Liver (tissue), 9 donors: ENCODE measurements around the gene LPAR3. TPM values are rescaled to one million over a fixed set of nuclear protein-coding genes. Genes with fewer than 3 reads are reported as not detected.

ENCODE experiments used
- DNase-seq: peaks from one replicate; pipeline ENCODE4 v3.0.0-alpha.2; 2017; ENCODE audit warnings: low spot score
- H3K27ac ChIP-seq, 2 donors: one replicate each; pipeline ENCODE4 v1.7.0; 2013; ENCODE audit warnings: inconsistent platforms in 2 of 2, low read length in 2 of 2, control low read depth in 1 of 2, low read depth in 1 of 2, mild to moderate bottlenecking in 1 of 2
- H3K27me3 ChIP-seq, 4 donors: one replicate each; pipeline versions ENCODE4 v1.6.1 to v1.7.0; 2013; ENCODE audit warnings: low read length in 3 of 4, inconsistent platforms in 1 of 4, mild to moderate bottlenecking in 1 of 4, moderate library complexity in 1 of 4; ENCODE audit not compliant: control insufficient read depth in 4 of 4, insufficient read depth in 4 of 4
- H3K36me3 ChIP-seq, 4 donors: one replicate each; pipeline versions ENCODE4 v1.6.1 to v1.7.0; 2013; ENCODE audit warnings: low read length in 3 of 4, mild to moderate bottlenecking in 3 of 4, low read depth in 1 of 4, moderate library complexity in 1 of 4; ENCODE audit not compliant: control insufficient read depth in 4 of 4, insufficient read depth in 3 of 4
- H3K4me1 ChIP-seq, 4 donors: one replicate each; pipeline versions ENCODE4 v1.6.1 to v1.7.0; 2013; ENCODE audit warnings: low read length in 3 of 4, mild to moderate bottlenecking in 3 of 4, moderate library complexity in 1 of 4; ENCODE audit not compliant: control insufficient read depth in 4 of 4, insufficient read depth in 4 of 4
- H3K4me3 ChIP-seq, 3 donors: one replicate each; pipeline versions ENCODE4 v1.6.1 to v1.7.0; 2013; ENCODE audit warnings: low read length in 3 of 3, control low read depth in 1 of 3, low read depth in 1 of 3, mild to moderate bottlenecking in 1 of 3
- H3K9ac ChIP-seq, 2 donors: one replicate each; pipeline ENCODE4 v1.7.0; 2013; ENCODE audit warnings: low read length in 2 of 2, mild to moderate bottlenecking in 2 of 2, moderate library complexity in 2 of 2, control low read depth in 1 of 2, low read depth in 1 of 2
- H3K9me3 ChIP-seq, 4 donors: one replicate each; pipeline versions ENCODE4 v1.6.1 to v1.7.0; 2013; ENCODE audit warnings: low read length in 3 of 4; ENCODE audit not compliant: control insufficient read depth in 4 of 4
- ATF3 ChIP-seq: IDR thresholded peaks from 2 replicates; pipeline ENCODE4 v1.6.1; 2016; ENCODE audit warnings: antibody characterized with exemption
- CTCF ChIP-seq: fragments of 150-350 bp; IDR thresholded peaks from 2 replicates; pipeline ENCODE4 v1.5.1; 2017; ENCODE audit warnings: improper control_type of control experiment, low read depth, low read length; ENCODE audit not compliant: missing input control
- EGR1 ChIP-seq, 2 donors: IDR thresholded peaks; 2 replicates each; pipeline ENCODE4 v1.6.1; 2016 to 2018; ENCODE audit warnings: antibody characterized with exemption in 2 of 2, low read depth in 2 of 2
- FOXA1 ChIP-seq: IDR thresholded peaks from 2 replicates; pipeline ENCODE4 v1.6.1; 2016; ENCODE audit warnings: antibody characterized with exemption
- FOXA2 ChIP-seq: IDR thresholded peaks from 2 replicates; pipeline ENCODE4 v1.6.1; 2016; ENCODE audit warnings: antibody characterized with exemption
- GABPA ChIP-seq, 2 donors: IDR thresholded peaks in 1 of 2; conservative IDR thresholded peaks in 1 of 2; 2 replicates each; pipeline ENCODE4 v1.6.1; 2016; ENCODE audit warnings: antibody characterized with exemption in 2 of 2, mild to moderate bottlenecking in 1 of 2, moderate library complexity in 1 of 2
- HNF4A ChIP-seq, 2 donors: conservative IDR thresholded peaks; 2 replicates each; pipeline ENCODE4 v1.6.1; 2016; ENCODE audit warnings: antibody characterized with exemption in 2 of 2, mild to moderate bottlenecking in 2 of 2
- HNF4G ChIP-seq: IDR thresholded peaks from 2 replicates; pipeline ENCODE4 v1.6.1; 2016; ENCODE audit warnings: antibody characterized with exemption
- JUND ChIP-seq, 2 donors: IDR thresholded peaks; 2 replicates each; pipeline ENCODE4 v1.6.1; 2016; ENCODE audit warnings: antibody characterized with exemption in 2 of 2
- NR2F2 ChIP-seq: IDR thresholded peaks from 2 replicates; pipeline ENCODE4 v1.6.1; 2016; ENCODE audit warnings: antibody characterized with exemption
- REST ChIP-seq: IDR thresholded peaks from 2 replicates; pipeline ENCODE4 v1.6.1; 2016; ENCODE audit warnings: antibody characterized with exemption, mild to moderate bottlenecking
- SP1 ChIP-seq: IDR thresholded peaks from 2 replicates; pipeline ENCODE4 v1.6.1; 2018; ENCODE audit warnings: antibody characterized with exemption, mild to moderate bottlenecking
- TAF1 ChIP-seq: conservative IDR thresholded peaks from 2 replicates; pipeline ENCODE4 v1.6.1; 2016; ENCODE audit warnings: antibody characterized with exemption, mild to moderate bottlenecking
- YY1 ChIP-seq: IDR thresholded peaks from 2 replicates; pipeline ENCODE4 v1.6.1; 2016; ENCODE audit warnings: antibody characterized with exemption, mild to moderate bottlenecking
- ZBTB33 ChIP-seq: IDR thresholded peaks from 2 replicates; pipeline ENCODE4 v1.6.1; 2016; ENCODE audit warnings: antibody characterized with exemption
- polyA plus RNA-seq, 2 donors: library from polyadenylated mRNA; stranded (reverse) in 1 of 2; unstranded in 1 of 2; fragments of 200-250 nt in 1 of 2; fragments of >200 nt in 1 of 2; fragmentation: Nextera tagmentation in 1 of 2; extraction: Ambion mirVana in 1 of 2; gene quantifications; one replicate each; pipeline versions ENCODE4 v1.2.1 to v1.2.3, GENCODE V29; 2013 to 2015
- total RNA-seq, 2 donors: library from RNA; depleted of rRNA; stranded (reverse); fragments of >200 nt; gene quantifications; one replicate each; pipeline ENCODE4 v1.2.3, GENCODE V29; 2014
- donor health status: healthy.
- donor health status: healthy.
- donor health status: healthy.
- donor health status: healthy.
- donor health status: healthy.

LPAR3 gene
- total and polyA plus RNA-seq, 4 donors, result 0.56 TPM; not detected in 3

GRCh38 chr1:84847253-84848250 lies 45.5 kb downstream of the LPAR3 start (continued):
- no peak for TF ChIP-seq GABPA (IDR thresholded peaks at IDR 0.05 in 1 of 2, conservative IDR thresholded peaks at IDR 0.05 in 1 of 2)
- TF ChIP-seq SP1, result peak; percentile 31

- H3K4me1 ChIP-seq, result peaks cover 4 to 10% (median 6%) of the 10 kb centered on the region in 4 donors
- no peak overlapping the region for H3K4me3 ChIP-seq
- no peaks in the 10 kb centered on the region for H3K27me3 ChIP-seq
- no peaks in the 10 kb centered on the region for H3K9me3 ChIP-seq
- H3K36me3 ChIP-seq, result no peaks in the 10 kb centered on the region
- peak overlapping the region in 1 of 2 donors; percentile 9 for H3K9ac ChIP-seq
- DNase-seq, result no peak
- TF ChIP-seq HNF4A (conservative IDR thresholded peaks at IDR 0.05) (no peak), TAF1 (no peak), ATF3 (no peak), GABPA (IDR thresholded peaks at IDR 0.05 in 1 of 2, conservative IDR thresholded peaks at IDR 0.05 in 1 of 2) (no peak), JUND (IDR thresholded peaks at IDR 0.05) (no peak), HNF4G (no peak), REST (no peak), EGR1 (IDR thresholded peaks at IDR 0.05; ENCODE audit: low read depth in 2 of 2) (no peak), ZBTB33 (no peak), CTCF (no peak), FOXA2 (no peak), NR2F2 (no peak), SP1 (no peak), YY1 (no peak), FOXA1 (no peak)
- H3K27ac ChIP-seq, result no peak overlapping the region
Measured at GRCh38 chr1:84846387-84846786, 46.6 kb downstream of the LPAR3 start.
